OCI-LY7 (cell line): ENCODE results near the gene SLCO1B3.

Source experiments
- CTCF ChIP-seq: fragments of 200-600 bp; sonication (generic); conservative IDR thresholded peaks from 2 replicates; pipeline ENCODE4 v1.5.1; 2014; ENCODE audit warnings: mild to moderate bottlenecking, antibody characterized with exemption, low read length, moderate library complexity, mixed read lengths
- EZH2phosphoT487 ChIP-seq: fragments of 200-600 bp; sonication (generic); IDR thresholded peaks from 2 replicates; pipeline ENCODE4 v1.6.1; 2018; ENCODE audit warnings: low read depth, borderline replicate concordance, mild to moderate bottlenecking, mixed run types, antibody characterized with exemption, low read length, moderate library complexity, mixed read lengths

- no peak for TF ChIP-seq EZH2phosphoT487
- no peak for TF ChIP-seq CTCF
Observed at GRCh38 chr12:20963762-20964161, 153.3 kb downstream of the SLCO1B3 start.
